GM21526 (cell line): ENCODE results near the gene HDAC7.
A peak's percentile ranks its signal among the peaks of the same experiment; 100 is the strongest.

ENCODE experiments used
- ATAC-seq: cut with Tn5 transposase; IDR thresholded peaks from one replicate; pipeline ENCODE4 v1.9.1; 2021; ENCODE audit warnings: moderate library complexity; ENCODE audit not compliant: unreplicated experiment, low FRiP score

Gene HDAC7

DNA sequence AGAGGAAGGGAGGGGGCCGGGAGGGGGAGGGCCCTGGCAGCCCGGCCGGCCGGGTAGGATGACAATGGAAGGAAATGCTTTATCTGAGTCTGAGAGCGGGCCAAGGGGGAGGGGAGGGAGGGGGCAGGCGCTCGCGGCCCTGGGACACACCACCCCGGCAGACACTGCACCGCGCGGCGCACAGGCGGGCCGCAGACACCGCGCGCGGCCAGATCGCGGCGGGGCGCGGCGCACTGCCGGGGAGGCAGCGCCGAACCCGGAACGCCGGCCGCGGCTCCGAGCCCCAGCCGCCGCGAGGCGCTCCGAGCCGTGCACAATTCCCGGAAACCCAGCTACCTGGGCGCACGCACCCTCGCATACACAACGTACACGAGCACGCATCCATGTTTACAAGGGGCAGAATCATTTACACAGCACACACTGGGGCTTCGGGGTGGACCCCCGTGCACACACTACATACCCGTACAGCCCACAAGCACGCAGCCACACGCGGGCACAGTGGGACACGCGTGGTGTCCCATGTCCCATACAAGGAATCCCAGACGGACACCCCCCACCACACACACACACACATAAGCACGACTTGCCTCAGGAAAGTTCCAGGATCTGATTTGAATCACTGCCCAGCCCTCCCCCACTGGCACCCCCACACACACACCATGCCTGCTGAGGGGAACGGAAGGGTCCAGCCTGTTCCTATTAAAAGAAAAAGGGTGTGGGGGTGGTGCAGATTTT, at the start of gene HDAC7:
TSS of gene HDAC7 (minus strand) at position 8 of the 735 bp plus-strand sequence. CDS start 118 bp downstream, outside the sequence.
- ATAC-seq: no peak

DNA sequence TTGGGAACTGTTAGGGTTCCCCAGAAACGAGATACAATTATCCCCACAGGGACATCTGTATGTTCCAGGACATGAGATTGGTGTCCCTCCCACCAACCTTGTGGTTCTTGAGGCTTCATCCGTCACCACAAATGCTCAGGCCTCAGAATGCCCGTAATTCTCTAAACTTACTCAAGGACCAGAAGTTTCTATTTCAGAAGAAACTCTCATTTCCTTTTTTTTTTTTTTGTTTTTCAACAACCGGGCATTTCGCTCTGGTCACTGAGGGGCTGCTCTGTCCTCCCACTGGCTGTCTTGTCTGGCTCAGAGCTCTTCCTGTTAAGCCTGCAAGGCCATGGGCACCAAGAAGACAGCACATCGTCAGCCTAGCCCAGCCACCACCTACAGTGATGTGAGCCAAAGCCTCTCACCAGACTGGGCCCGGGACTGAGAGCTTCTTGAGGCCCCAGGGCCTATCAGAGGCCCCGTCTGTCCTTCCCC, 48.9 kb upstream of the HDAC7 start:
- peak; percentile 64 for ATAC-seq

- ATAC-seq: no peak
Observed at GRCh38 chr12:47868041-47868440, 48.3 kb upstream of the HDAC7 start.

DNA sequence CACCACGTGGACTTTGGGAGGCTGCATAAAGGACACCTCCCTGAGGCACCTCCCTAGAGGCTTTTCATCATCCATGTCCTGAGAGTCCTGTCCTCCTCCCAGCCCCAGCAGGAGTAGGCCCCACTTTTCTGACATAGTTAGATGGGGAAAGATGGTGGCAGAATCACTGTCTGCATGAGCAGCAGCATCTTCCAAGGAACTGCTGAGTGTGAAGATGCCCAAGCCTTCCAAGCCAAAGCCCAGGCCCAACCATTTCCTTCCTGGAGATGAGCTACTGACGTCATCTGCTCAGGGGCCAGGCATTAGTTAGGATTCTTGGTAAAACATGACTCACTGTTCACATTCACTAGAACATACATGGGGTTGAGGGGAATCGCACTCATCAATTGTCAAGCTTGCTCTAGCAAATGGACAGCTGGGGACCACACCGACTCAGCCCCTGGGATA, 47.8 kb upstream of the HDAC7 start:
- no peak for ATAC-seq

GRCh38 chr12:47864646-47865235, 45.0 kb upstream of the HDAC7 start:
- ATAC-seq: no peak

GRCh38 chr12:47863985-47864384, 44.3 kb upstream of the HDAC7 start:
- no peak for ATAC-seq

DNA sequence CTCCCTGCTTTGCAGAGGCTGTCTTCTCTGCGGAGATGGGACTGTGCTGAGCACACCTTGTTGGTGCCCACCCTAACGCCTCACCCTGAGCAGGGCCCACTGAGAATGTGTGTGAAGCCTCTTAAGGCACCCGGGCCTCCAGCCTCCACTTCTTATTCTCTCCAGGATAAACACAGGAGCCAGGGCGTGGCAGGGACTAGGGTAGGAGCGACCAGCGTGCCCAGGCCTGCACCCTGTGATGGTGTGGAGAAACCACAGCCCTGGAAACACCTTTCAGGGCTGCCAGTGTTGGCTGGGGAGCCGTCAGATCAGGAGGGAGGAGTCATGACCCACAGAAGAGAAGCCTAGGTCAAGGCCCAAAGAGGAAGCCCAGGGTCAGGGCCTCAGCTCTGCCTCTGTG, 43.8 kb upstream of the HDAC7 start:
- no peak for ATAC-seq

GRCh38 chr12:47862881-47863280, 43.2 kb upstream of the HDAC7 start:
- ATAC-seq: no peak

DNA sequence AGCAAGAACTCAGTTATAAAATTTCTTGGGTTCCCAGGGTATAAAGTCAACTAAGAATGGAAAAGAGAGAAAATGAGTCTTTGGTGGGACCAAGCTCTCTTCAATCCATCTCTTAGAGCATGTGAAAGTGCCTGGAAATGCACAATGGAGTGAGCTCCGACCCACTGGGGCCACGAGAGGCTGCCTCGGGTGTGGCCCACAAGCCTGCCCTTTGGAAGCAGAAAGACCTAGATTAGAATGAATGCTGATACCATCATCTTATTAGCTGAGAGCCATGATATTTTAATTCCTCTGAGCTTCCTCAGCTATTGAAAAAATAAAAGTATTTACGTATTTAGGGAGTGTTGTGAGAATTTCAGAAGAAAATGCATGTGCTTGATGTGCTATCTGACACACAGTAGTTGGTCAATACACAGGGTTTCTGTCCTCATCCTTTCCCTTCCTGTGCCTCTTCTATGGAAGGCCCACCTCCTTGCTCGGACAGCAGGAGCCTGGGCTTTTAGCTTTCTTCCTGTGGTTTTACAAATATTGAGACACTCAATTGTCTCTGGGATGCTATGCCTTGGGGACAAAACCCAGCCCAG, 42.6 kb upstream of the HDAC7 start:
- ATAC-seq: no peak

DNA sequence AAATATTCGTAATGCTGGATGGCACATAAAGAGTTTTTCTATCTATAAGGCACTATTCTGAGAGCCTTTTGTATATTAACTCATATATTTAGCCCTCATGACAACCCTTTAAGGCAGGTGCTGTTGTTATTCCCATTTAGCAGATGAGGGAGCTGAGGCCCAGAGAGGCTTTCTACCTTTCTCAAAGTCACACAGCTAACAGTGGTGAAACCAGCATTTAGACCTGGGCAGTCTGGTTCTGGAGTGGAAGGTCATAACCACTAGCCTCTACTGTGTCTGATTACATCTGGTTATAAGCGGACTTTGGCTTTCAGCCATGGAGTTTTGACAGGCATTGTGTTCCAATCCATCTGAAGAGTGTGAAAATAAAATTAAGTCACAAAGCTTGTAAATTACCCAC, 41.2 kb upstream of the HDAC7 start:
- no peak for ATAC-seq

- ATAC-seq: no peak
Observed at GRCh38 chr12:47860279-47860841, 40.7 kb upstream of the HDAC7 start.

DNA sequence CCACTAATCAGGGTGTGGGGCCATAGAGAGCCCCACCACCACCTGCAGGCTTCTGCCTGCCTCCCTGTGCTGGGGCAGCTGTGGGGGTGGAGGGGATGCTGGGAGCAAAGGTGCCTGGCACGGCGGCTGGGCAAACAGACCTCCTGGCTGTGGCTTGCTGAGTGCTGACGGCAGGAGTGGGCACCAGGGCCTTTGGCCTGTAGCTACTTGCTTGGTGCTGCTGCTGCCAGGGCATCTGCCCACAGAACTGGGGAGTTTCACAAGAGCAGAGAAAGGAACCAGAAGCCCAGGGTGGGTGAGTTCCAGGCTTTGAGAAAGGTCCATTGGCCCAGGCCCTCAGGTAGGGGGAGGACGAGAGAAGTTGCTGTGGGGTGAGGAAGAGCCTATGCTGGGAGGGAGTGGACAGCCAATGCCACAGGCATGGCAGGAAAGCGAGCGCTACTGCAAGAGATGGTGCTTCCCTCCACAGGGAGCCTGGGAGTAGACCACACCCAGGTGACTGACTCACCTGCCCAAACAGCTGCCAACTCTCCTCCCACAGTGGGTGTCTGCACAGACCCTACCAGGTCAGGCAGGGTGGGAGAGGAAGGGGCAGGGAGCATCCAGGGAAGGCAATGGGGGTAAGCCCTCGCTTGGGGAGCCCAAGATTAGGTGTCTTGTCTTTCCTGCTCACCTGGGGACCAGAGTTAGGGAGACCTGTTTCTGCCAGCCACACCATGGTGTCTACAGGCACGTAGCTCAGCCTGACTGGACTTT, 39.0 kb upstream of the HDAC7 start:
- ATAC-seq: no peak

DNA sequence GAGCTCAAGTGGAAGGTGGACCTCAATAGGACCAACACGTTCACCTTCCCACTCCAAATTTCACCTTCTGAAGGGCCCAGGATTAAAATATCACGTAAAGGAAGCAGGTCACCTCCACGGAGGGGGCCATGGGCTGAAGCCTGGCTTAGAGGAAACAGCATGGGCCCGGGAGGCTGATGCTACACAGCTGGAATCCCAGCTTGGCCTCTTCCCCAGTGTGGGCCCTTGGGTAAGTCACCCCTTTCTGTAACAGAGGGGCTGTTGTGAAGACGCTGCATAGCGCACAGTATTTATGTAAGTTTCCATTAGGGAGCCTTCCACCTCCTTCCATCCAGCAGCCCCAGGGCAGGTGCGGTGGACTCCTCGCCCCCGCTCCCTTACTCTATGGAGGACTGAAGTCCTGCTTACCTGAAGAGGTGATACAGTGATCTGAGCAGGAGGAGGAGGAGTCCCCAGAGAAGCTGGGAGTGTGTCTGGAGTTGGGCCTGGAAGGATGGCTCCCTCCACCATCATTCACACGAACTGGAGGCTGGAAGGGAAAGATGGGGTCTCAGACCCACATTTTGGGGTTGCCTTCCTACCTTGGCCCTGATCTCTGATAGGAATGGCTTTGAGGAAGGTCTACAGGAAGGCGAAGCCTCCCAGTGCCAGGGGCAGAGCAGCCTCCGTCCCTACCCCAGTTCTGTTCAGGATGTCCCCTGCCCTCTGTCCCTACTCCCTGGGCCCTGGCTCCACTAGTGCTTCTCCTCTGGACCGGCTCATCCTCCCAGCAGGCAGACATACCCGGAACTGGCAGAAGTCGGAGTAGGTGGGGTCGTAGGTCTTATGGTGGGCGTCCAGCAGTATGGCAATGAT, 37.2 kb upstream of the HDAC7 start:
- no peak for ATAC-seq

DNA sequence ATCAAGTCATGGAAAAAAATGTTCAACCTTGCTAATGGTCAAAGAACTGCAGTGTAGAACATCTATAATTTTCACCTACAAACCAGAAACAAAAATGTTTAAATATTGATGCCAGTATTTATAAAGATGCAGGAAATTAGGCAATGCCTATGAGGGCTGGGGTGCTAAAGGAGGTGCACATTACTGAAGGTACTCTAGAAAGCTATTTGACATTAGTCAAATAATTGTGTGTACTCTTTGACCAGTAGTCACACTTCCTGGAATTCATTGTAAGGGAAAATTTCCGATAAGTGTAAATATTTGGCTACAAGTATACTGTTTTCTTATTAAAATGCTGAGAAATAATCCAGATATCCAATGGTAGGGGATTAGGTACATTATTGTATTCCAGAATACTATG, 36.4 kb upstream of the HDAC7 start:
- no peak for ATAC-seq

GRCh38 chr12:47855502-47855901, 35.8 kb upstream of the HDAC7 start:
- ATAC-seq: no peak

- no peak for ATAC-seq
Observed at GRCh38 chr12:47854531-47854930, 34.8 kb upstream of the HDAC7 start.

- ATAC-seq: no peak
Observed at GRCh38 chr12:47852096-47852571, 32.4 kb upstream of the HDAC7 start.

GRCh38 chr12:47851303-47851952, 31.7 kb upstream of the HDAC7 start:
- no peak for ATAC-seq
